ENCODE data around the gene FOXN3.

DNA sequence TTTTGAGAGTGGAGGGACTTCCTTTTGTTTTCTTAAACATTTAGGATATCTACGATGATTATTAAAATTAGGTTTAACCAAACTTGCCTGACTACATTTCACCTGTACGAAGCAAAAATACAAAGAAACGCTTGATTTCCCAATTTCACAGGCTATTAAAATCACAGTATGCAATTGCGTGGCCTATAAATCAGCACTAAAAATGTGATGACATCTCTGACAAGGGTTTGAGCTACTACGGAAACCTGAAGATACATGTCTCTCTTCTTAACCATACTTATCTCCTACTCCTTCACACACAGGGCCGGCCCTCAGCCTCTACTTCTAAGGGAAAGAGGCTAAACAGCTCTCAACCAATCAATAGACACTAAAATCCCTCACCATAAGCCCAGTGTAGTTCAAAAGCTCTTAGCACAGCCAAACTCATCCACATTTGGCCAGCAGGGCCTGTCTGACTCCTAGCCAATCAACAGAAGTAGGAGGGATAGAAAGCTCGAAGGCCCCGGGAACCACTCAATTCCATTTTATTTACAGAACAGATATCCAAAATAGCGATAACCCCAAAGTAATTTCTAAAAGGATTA is 137.3 kb downstream of the FOXN3 start:
- TF ChIP-seq, protein P1, sequence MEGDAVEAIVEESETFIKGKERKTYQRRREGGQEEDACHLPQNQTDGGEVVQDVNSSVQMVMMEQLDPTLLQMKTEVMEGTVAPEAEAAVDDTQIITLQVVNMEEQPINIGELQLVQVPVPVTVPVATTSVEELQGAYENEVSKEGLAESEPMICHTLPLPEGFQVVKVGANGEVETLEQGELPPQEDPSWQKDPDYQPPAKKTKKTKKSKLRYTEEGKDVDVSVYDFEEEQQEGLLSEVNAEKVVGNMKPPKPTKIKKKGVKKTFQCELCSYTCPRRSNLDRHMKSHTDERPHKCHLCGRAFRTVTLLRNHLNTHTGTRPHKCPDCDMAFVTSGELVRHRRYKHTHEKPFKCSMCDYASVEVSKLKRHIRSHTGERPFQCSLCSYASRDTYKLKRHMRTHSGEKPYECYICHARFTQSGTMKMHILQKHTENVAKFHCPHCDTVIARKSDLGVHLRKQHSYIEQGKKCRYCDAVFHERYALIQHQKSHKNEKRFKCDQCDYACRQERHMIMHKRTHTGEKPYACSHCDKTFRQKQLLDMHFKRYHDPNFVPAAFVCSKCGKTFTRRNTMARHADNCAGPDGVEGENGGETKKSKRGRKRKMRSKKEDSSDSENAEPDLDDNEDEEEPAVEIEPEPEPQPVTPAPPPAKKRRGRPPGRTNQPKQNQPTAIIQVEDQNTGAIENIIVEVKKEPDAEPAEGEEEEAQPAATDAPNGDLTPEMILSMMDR (IDR thresholded peaks at IDR 0.05; ENCODE audit: insufficient read depth, low read depth, low read length) = no peak
- no peak for TF ChIP-seq EZH2 (IDR thresholded peaks at IDR 0.05; ENCODE audit: insufficient read depth, low read length)

All from astrocyte (in vitro differentiated cells and primary cell).